Ishikawa (cell line): ENCODE measurements around the gene MAMDC2.

Experiments
- CEBPB ChIP-seq: IDR thresholded peaks from 2 replicates; pipeline ENCODE4 v1.6.1; 2012
- TEAD4 ChIP-seq: IDR thresholded peaks from 2 replicates; pipeline ENCODE4 v1.6.1; 2012
- ZBTB7A ChIP-seq: IDR thresholded peaks from 2 replicates; pipeline ENCODE4 v1.6.1; 2012; ENCODE audit warnings: low read depth
- TF ChIP-seq, protein P1 (sequence below): IDR thresholded peaks from 2 replicates; pipeline ENCODE4 v1.6.1; 2012

DNA sequence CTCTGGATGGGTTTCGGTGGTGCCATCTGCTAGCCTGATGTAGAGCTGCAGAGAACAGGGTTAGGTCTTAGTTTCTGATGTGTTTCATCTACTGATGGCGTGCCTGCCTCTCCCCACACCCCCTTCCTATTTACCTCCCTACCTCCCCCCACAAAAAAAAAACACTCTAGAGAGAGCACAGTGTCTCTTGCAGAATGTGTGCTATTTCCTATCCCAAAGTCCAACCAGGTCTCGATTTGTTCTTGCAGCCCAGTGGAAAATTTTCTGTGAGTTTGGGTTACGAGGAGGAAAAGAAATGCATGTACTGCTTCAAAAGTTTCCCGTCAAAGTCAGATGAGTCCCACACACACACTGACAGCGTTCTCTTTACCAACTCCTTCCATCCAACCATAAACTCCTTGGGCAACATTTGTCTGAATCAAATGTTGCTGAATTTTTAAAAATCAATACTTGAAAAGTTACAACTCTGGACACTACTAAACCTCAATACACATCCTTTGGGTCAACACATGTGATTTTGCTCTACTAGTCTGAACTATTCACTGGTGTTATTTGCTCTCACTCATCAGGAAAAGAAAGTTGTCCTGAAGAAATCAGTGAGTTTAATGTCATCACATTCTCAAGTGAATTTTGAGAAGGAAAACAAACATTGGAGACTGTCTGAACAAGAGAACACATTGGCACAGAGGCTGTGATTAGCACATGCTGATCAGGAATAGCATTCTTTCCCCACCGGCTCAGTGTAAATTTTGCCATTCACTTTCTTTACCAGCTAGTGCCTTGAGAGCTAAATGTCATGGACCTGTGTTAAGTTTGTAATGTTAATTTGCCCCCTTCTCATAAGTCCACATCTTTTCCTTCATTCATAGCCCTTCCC lies 84.1 kb downstream of the MAMDC2 start:
- TF ChIP-seq CEBPB: no peak
- TF ChIP-seq TEAD4: no peak
- no peak for TF ChIP-seq ZBTB7A
- TF ChIP-seq, protein P1, sequence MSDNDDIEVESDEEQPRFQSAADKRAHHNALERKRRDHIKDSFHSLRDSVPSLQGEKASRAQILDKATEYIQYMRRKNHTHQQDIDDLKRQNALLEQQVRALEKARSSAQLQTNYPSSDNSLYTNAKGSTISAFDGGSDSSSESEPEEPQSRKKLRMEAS: no peak
